ENCODE results near the gene BAK1. TPM values are rescaled to one million over a fixed set of nuclear protein-coding genes. Genes with fewer than 3 reads are reported as not detected.

The BAK1 gene
- total and polyA plus RNA-seq, 2 donors (not counting 3 experiments of a cell fraction or from before 2014, with no cell fraction given), result 25.4 to 37.1 TPM

GRCh38 chr6:33552252-33552651 lies 27.8 kb downstream of the BAK1 start:
- no peak for FAIRE-seq
- Histone ChIP-seq H3K27ac (ENCODE audit: insufficient read depth, low read depth, low read length) (no peak overlapping the region), H3K4me3 (replicated peaks in 1 of 3; ENCODE audit: insufficient read depth in 1 of 3, low read depth in 1 of 3, low read length in 3 of 3) (no peak overlapping the region), H3K79me2 (ENCODE audit: control insufficient read depth, insufficient read depth, low read length) (no peaks in the 10 kb centered on the region), H2AFZ (ENCODE audit: low read depth, low read length) (no peak overlapping the region), H3K27me3 (ENCODE audit: control insufficient read depth in 2 of 2, insufficient read depth in 2 of 2, low read length in 2 of 2) (no peaks in the 10 kb centered on the region), H3K4me2 (ENCODE audit: insufficient read depth, low read length) (no peak overlapping the region), H3K9ac (replicated peaks; ENCODE audit: extremely low read depth, insufficient read depth, low read length) (no peak overlapping the region), H3K4me1 (ENCODE audit: control insufficient read depth, extremely low read depth, insufficient read depth, low read length) (no peaks in the 10 kb centered on the region), H4K20me1 (replicated peaks; ENCODE audit: control insufficient read depth, extremely low read depth, insufficient read depth, low read length) (no peaks in the 10 kb centered on the region), H3K36me3 (ENCODE audit: control insufficient read depth in 2 of 2, extremely low read depth in 1 of 2, insufficient read depth in 2 of 2, low read length in 2 of 2) (no peaks in the 10 kb centered on the region), H3K9me1 (replicated peaks; ENCODE audit: control insufficient read depth, extremely low read depth, insufficient read depth, low read length) (no peaks in the 10 kb centered on the region), H3K9me3 (replicated peaks; ENCODE audit: control insufficient read depth, insufficient read depth, low read length) (no peaks in the 10 kb centered on the region)
- no peak for DNase-seq (ENCODE audit: low read depth, low spot score)
- intact Hi-C loops (cut with micrococcal nuclease) (no loop called here), dilution Hi-C loops (cut with MboI; ENCODE audit: extremely low pct_ligation_motif_present, low sequenced_read_pairs) (no loop called here)
- POLR2A ChIA-PET, result no interaction called here
- CTCF ChIA-PET, result no interaction called here
- TF ChIP-seq JUN (IDR thresholded peaks at IDR 0.05; ENCODE audit: borderline replicate concordance, insufficient read depth, insufficient read length, low read depth) (no peak), EZH2 (IDR thresholded peaks at IDR 0.05; ENCODE audit: borderline replicate concordance, low read depth, low read length, severe bottlenecking) (no peak), POLR2AphosphoS5 (IDR thresholded peaks at IDR 0.05; ENCODE audit: insufficient read depth, low read depth, low read length) (no peak), GATA2 (IDR thresholded peaks at IDR 0.05; ENCODE audit: insufficient read depth, insufficient read length, low read depth, low read length) (no peak), FOS (IDR thresholded peaks at IDR 0.05; ENCODE audit: borderline replicate concordance, insufficient read depth, low read length) (no peak), POLR2A (IDR thresholded peaks at IDR 0.05; ENCODE audit: low read depth, low read length) (no peak), MYC (IDR thresholded peaks at IDR 0.05; ENCODE audit: low read depth, low read length) (no peak)
- TF ChIP-seq, protein P1, sequence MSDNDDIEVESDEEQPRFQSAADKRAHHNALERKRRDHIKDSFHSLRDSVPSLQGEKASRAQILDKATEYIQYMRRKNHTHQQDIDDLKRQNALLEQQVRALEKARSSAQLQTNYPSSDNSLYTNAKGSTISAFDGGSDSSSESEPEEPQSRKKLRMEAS (IDR thresholded peaks at IDR 0.05; ENCODE audit: insufficient read depth, insufficient read length), result no peak
- TF ChIP-seq, protein P2, sequence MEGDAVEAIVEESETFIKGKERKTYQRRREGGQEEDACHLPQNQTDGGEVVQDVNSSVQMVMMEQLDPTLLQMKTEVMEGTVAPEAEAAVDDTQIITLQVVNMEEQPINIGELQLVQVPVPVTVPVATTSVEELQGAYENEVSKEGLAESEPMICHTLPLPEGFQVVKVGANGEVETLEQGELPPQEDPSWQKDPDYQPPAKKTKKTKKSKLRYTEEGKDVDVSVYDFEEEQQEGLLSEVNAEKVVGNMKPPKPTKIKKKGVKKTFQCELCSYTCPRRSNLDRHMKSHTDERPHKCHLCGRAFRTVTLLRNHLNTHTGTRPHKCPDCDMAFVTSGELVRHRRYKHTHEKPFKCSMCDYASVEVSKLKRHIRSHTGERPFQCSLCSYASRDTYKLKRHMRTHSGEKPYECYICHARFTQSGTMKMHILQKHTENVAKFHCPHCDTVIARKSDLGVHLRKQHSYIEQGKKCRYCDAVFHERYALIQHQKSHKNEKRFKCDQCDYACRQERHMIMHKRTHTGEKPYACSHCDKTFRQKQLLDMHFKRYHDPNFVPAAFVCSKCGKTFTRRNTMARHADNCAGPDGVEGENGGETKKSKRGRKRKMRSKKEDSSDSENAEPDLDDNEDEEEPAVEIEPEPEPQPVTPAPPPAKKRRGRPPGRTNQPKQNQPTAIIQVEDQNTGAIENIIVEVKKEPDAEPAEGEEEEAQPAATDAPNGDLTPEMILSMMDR (IDR thresholded peaks at IDR 0.05; ENCODE audit: extremely low read depth in 1 of 2, insufficient read depth in 1 of 2, low read depth in 1 of 2, low read length in 2 of 2), result no peak
- BruUV-seq (replicated peaks), result no TSS peak
